GM12878 (cell line): ENCODE results near the gene RSBN1L. TPM values are rescaled to one million over a fixed set of nuclear protein-coding genes. Genes with fewer than 3 reads are reported as not detected.

Experiments
- CHD2 ChIP-seq: IDR thresholded peaks from 2 replicates; pipeline ENCODE4 v1.6.1; 2011; ENCODE audit warnings: low read depth, low read length, improper control_type of control experiment, borderline replicate concordance
- EGR1 ChIP-seq, 2 experiments: IDR thresholded peaks; 1 replicate in 1 of 2; 2 replicates in 1 of 2; pipeline ENCODE4 v1.6.1; 2011 to 2012; ENCODE audit warnings: low read depth in 2 of 2, low read length in 2 of 2, borderline replicate concordance in 1 of 2, mild to moderate bottlenecking in 1 of 2, moderate library complexity in 1 of 2
- IKZF2 ChIP-seq, 2 experiments: fragments of 450-650 bp; IDR thresholded peaks; 2 replicates each; pipeline ENCODE4 v1.6.1; 2017; ENCODE audit warnings: mild to moderate bottlenecking in 2 of 2, moderate library complexity in 2 of 2
- USF1 ChIP-seq: IDR thresholded peaks from 2 replicates; pipeline ENCODE4 v1.6.1; 2011; ENCODE audit warnings: borderline replicate concordance, low read depth, mild to moderate bottlenecking, moderate library complexity, mixed read lengths, low read length; ENCODE audit not compliant: insufficient read depth; ENCODE audit errors: extremely low read length
- ZBTB11 ChIP-seq: fragments of 450-650 bp; formaldehyde crosslinking; IDR thresholded peaks from 2 replicates; pipeline ENCODE4 v1.5.0; 2022; ENCODE audit warnings: mild to moderate bottlenecking, missing genetic modification characterization
- polyA plus RNA-seq, 11 experiments: library from polyadenylated mRNA; depleted of rRNA in 4 of 11; unstranded in 6 of 11; stranded (reverse) in 5 of 11; fragments of >200 nt; fragmentation: Nextera tagmentation in 4 of 11; fragmentation: Illumina TruSeq in 1 of 11; extraction: Ambion mirVana in 4 of 11; extraction: Trizol in 1 of 11; gene quantifications; 1 replicate in 1 of 11; 2 replicates in 10 of 11; pipeline versions ENCODE4 v1.2.1 to v1.2.3, GENCODE V29; 2011 to 2016; ENCODE audit warnings: inconsistent platforms in 2 of 11, missing spikeins in 2 of 11, low read depth in 1 of 11
- total RNA-seq, 4 experiments: library from RNA; depleted of rRNA in 3 of 4; stranded (reverse); fragments of >200 nt in 3 of 4; fragmentation: Illumina TruSeq in 1 of 4; extraction: Trizol in 1 of 4; gene quantifications; 2 replicates each; pipeline versions ENCODE4 v1.2.1 to v1.2.3, GENCODE V29; 2013 to 2021
- TF ChIP-seq, protein P1 (sequence below): fragments of 450-650 bp; IDR thresholded peaks from 2 replicates; pipeline ENCODE4 v1.6.1; 2017; ENCODE audit warnings: low read depth, mild to moderate bottlenecking, moderate library complexity
- TF ChIP-seq, protein P2 (sequence below): fragments of 450-650 bp; IDR thresholded peaks from 2 replicates; pipeline ENCODE4 v1.6.1; 2017; ENCODE audit warnings: mild to moderate bottlenecking, moderate library complexity

RSBN1L gene
- total and polyA plus RNA-seq, 10 of the 15 experiments (the other 5 are each of a cell fraction or from before 2014, with no cell fraction given), result 4.5 to 23.7 (median 10.3) TPM

DNA sequence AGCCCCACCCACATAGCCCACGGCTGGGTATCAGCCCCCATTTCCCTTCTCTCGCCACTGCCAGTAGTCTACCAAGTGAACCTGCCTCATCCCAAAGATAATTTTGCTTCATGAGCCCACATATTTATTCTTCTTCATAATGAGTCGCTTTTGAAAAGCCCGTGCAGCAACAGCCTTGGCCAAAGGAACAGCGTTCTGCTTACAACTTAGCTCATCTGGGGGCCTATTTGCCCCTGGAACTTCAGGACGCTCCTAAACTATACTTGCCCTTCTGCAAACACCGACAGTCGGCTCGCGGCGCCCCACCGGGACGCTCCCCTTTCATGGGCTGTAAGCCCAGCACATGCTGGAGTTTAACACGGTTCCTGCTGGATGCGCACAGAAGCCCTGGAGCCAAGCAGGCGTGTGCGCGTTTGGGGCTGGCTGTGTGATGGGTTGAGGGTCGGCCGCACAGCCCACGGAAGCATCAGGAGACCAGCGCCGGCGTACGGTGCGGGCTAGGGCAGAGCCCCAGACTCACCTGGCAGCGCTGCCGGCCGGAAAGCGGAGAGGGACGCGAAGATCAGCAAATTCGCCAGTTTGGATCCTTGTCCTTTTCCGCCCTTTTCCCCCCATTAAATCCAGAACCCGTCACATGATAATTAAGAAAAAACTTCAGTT lies 101.6 kb downstream of the RSBN1L start (continued):
- TF ChIP-seq USF1, result peak; percentile 52
- no peak for TF ChIP-seq EGR1 (IDR thresholded peaks at IDR 0.05; ENCODE audit: borderline replicate concordance in 1 of 2, low read depth in 2 of 2, low read length in 2 of 2)
- no peak for TF ChIP-seq CHD2
- TF ChIP-seq, protein P1, sequence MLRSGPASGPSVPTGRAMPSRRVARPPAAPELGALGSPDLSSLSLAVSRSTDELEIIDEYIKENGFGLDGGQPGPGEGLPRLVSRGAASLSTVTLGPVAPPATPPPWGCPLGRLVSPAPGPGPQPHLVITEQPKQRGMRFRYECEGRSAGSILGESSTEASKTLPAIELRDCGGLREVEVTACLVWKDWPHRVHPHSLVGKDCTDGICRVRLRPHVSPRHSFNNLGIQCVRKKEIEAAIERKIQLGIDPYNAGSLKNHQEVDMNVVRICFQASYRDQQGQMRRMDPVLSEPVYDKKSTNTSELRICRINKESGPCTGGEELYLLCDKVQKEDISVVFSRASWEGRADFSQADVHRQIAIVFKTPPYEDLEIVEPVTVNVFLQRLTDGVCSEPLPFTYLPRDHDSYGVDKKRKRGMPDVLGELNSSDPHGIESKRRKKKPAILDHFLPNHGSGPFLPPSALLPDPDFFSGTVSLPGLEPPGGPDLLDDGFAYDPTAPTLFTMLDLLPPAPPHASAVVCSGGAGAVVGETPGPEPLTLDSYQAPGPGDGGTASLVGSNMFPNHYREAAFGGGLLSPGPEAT, result peak; percentile 60; the same call in 1 of the 2 replicates
- TF ChIP-seq ZBTB11 (CRISPR knock-in tag), result no peak
- 0 out of 4 replicates have a peak, but pooled peaks of 1 of the 2 experiments have one; percentile 0 for TF ChIP-seq IKZF2 (IDR thresholded peaks at IDR 0.05)
- TF ChIP-seq, protein P2, sequence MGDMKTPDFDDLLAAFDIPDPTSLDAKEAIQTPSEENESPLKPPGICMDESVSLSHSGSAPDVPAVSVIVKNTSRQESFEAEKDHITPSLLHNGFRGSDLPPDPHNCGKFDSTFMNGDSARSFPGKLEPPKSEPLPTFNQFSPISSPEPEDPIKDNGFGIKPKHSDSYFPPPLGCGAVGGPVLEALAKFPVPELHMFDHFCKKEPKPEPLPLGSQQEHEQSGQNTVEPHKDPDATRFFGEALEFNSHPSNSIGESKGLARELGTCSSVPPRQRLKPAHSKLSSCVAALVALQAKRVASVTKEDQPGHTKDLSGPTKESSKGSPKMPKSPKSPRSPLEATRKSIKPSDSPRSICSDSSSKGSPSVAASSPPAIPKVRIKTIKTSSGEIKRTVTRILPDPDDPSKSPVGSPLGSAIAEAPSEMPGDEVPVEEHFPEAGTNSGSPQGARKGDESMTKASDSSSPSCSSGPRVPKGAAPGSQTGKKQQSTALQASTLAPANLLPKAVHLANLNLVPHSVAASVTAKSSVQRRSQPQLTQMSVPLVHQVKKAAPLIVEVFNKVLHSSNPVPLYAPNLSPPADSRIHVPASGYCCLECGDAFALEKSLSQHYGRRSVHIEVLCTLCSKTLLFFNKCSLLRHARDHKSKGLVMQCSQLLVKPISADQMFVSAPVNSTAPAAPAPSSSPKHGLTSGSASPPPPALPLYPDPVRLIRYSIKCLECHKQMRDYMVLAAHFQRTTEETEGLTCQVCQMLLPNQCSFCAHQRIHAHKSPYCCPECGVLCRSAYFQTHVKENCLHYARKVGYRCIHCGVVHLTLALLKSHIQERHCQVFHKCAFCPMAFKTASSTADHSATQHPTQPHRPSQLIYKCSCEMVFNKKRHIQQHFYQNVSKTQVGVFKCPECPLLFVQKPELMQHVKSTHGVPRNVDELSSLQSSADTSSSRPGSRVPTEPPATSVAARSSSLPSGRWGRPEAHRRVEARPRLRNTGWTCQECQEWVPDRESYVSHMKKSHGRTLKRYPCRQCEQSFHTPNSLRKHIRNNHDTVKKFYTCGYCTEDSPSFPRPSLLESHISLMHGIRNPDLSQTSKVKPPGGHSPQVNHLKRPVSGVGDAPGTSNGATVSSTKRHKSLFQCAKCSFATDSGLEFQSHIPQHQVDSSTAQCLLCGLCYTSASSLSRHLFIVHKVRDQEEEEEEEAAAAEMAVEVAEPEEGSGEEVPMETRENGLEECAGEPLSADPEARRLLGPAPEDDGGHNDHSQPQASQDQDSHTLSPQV, result no peak
